ENCODE measurements around the gene MRE11. TPM values are rescaled to one million over a fixed set of nuclear protein-coding genes. Genes with fewer than 3 reads are reported as not detected.

The MRE11 gene
- total and polyA plus RNA-seq, 9 donors, result 5.6 to 23.5 (median 18.4) TPM

DNA sequence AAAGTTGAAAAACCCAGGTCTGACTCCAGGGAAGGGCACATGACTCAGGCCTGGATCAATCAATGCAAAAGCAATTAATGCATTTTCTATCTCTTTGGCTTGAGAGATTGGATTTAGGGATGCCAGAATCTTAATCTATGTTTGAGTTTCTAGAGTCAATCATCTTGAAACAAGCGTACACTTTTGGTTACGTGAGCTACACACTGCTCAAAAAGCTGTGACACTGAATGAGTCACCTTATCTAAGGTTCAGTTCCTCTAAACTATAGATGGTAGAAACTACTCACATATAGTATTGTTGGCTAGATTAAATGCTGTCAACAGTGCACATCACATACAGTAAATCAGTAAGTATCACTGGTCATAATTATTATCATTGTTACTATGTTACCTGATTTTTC lies 24.2 kb downstream of the MRE11 start:
- TF ChIP-seq POLR2A (IDR thresholded peaks at IDR 0.05) (no peak), EP300 (IDR thresholded peaks at IDR 0.05) (no peak)
- TF ChIP-seq, protein P1, sequence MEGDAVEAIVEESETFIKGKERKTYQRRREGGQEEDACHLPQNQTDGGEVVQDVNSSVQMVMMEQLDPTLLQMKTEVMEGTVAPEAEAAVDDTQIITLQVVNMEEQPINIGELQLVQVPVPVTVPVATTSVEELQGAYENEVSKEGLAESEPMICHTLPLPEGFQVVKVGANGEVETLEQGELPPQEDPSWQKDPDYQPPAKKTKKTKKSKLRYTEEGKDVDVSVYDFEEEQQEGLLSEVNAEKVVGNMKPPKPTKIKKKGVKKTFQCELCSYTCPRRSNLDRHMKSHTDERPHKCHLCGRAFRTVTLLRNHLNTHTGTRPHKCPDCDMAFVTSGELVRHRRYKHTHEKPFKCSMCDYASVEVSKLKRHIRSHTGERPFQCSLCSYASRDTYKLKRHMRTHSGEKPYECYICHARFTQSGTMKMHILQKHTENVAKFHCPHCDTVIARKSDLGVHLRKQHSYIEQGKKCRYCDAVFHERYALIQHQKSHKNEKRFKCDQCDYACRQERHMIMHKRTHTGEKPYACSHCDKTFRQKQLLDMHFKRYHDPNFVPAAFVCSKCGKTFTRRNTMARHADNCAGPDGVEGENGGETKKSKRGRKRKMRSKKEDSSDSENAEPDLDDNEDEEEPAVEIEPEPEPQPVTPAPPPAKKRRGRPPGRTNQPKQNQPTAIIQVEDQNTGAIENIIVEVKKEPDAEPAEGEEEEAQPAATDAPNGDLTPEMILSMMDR (IDR thresholded peaks at IDR 0.05), result no peak
- H3K36me3 ChIP-seq, result no peaks in the 10 kb centered on the region
- WGBS, 3 donors, result 95 to 100% (median 99%) methylated on average over 2 of the region's 2 CpGs

DNA sequence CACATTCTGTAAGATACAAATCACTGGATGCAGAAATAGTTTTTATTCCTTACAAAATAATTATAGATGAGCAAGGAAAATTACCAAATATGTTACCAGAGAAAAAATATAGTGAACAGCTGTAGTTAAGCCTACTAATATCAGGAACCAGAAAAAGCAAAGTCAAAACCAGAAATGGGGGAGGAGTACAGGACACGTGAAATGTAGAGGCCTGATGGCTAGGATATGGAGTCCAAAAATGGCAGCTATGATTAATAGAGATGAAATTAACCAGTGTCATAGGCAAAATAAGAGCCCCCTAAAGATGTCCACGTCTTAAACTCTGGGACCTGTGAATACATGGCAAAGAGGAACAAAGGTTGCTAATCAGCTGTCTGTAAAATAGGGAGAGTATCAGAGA lies 34.1 kb downstream of the MRE11 start:
- no peak overlapping the region for H3K27ac ChIP-seq
- no peak for DNase-seq
- no peaks in the 10 kb centered on the region for H3K9me3 ChIP-seq
- H3K4me1 ChIP-seq (ENCODE audit: insufficient read depth), result no peaks in the 10 kb centered on the region
- 87 to 92% (median 91%) methylated on average over 2 of the region's 2 CpGs for WGBS, 3 donors
- no peaks in the 10 kb centered on the region for H3K27me3 ChIP-seq
- intact Hi-C loops (cut with DNase I), result no loop called here
- H3K4me3 ChIP-seq, result no peak overlapping the region
- H3K36me3 ChIP-seq, result no peaks in the 10 kb centered on the region
- TF ChIP-seq POLR2A (IDR thresholded peaks at IDR 0.05) (no peak), EP300 (IDR thresholded peaks at IDR 0.05) (no peak)
- TF ChIP-seq, protein P1 (IDR thresholded peaks at IDR 0.05), result no peak

More for the DNA sequence above, 24.2 kb downstream of the MRE11 start:
- no peaks in the 10 kb centered on the region for H3K27me3 ChIP-seq
- no peak for DNase-seq
- H3K27ac ChIP-seq, result no peak overlapping the region
- intact Hi-C loops (cut with DNase I), result no loop called here
- no peak overlapping the region for H3K4me3 ChIP-seq
- no peaks in the 10 kb centered on the region for H3K9me3 ChIP-seq
- no peaks in the 10 kb centered on the region for H3K4me1 ChIP-seq (ENCODE audit: insufficient read depth)

DNA sequence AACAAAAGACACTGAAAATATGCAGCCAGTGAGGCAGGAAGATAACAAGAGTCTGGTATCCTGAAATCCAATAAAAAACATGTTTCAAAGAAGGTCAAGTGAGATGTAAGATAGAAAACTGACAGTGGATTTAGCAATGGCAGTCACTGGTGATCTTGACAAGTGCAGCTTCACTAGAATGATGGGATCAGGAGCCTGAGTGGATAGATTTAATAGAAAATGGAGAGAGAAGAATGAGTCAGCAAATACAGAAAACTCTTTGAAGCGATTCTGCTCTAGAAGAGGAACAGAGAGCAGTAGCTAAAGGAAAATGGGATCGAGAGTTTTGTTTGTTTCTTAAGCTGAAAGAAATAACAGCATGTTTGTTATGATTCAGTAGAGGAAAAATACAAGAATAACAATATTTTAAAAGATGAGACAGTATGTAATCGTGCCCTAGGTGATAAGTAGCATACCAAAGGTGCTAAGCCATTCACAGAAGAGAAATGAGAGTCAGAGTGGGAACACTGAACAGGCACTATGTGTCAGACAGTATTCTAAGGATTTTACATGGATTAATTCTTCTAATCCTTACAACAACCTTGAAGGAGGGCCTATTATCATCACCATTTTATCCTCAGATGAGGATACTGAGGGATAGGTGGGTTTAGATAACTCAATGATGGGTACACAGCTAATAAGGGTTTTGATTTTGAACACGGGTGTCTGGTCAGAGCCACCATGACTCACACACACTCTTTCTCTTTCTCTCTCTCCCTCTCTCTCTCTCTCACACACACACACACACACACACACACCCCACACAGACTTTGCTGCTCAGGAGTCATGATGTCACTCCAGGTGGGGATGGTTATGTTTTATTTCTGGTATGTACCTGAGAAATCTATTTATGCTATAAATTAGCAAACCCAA lies 36.3 kb downstream of the MRE11 start:
- Histone ChIP-seq H3K9me3 (no peaks in the 10 kb centered on the region), H3K36me3 (no peaks in the 10 kb centered on the region), H3K27me3 (no peaks in the 10 kb centered on the region), H3K4me1 (ENCODE audit: insufficient read depth) (no peaks in the 10 kb centered on the region), H3K4me3 (no peak overlapping the region), H3K27ac (no peak overlapping the region)
- TF ChIP-seq, protein P1 (IDR thresholded peaks at IDR 0.05), result no peak
- TF ChIP-seq POLR2A (IDR thresholded peaks at IDR 0.05) (no peak), EP300 (IDR thresholded peaks at IDR 0.05) (no peak)
- intact Hi-C loops (cut with DNase I), result no loop called here
- no peak for DNase-seq
- 70 to 84% (median 82%) methylated on average over 4 of the region's 4 CpGs for WGBS, 3 donors

DNA sequence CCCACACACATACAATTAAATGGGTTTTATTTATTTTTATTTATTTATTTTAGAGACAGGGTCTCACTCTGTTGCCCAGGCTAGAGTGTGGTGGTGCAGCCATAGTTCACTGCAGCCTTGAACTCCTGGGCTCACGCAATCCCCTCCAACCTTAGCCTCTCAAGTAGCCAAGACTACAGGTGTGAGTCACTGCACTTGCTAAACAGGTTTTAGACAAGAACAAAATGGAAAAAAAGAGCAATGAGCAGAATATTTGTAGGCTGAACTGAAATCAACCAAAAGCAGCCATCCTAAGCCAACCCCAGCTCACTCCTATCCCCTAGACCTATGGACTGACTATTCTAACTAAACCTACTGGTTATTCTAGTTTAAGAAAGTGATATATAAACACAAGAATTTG lies 37.8 kb downstream of the MRE11 start:
- TF ChIP-seq EP300 (IDR thresholded peaks at IDR 0.05), result no peak
- TF ChIP-seq, protein P1 (IDR thresholded peaks at IDR 0.05), result no peak
- TF ChIP-seq POLR2A (IDR thresholded peaks at IDR 0.05), result no peak
- Histone ChIP-seq H3K4me3 (no peak overlapping the region), H3K9me3 (no peaks in the 10 kb centered on the region), H3K27ac (no peak overlapping the region), H3K27me3 (no peaks in the 10 kb centered on the region), H3K4me1 (ENCODE audit: insufficient read depth) (no peaks in the 10 kb centered on the region), H3K36me3 (no peaks in the 10 kb centered on the region)
- WGBS, 3 donors, result 95 to 97% (median 95%) methylated on average over 1 of the region's 1 CpG
- DNase-seq, result no peak
- intact Hi-C loops (cut with DNase I), result no loop called here
